Measurements from ENCODE around the gene PPP2R2B.

DNA sequence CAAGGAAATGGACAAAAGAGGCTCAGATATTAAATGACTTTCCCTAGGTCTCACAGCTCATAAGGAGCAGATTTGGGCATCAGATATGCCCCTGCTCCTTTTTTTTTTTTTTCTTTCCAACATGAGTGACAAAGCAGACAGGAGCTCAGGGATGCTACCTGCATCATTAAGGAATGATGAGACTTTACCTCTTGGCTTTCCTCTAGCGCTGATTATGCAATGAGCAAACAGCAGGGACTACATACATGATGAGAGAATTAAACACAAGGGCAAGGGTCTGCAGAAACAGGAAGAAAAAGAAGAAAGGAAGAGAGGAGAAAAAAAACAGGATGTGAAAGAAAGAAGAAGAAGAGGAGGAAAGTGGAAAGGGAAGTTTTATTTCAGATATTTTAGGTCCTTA lies 179.9 kb downstream of the PPP2R2B start:
- TF ChIP-seq, protein P1, sequence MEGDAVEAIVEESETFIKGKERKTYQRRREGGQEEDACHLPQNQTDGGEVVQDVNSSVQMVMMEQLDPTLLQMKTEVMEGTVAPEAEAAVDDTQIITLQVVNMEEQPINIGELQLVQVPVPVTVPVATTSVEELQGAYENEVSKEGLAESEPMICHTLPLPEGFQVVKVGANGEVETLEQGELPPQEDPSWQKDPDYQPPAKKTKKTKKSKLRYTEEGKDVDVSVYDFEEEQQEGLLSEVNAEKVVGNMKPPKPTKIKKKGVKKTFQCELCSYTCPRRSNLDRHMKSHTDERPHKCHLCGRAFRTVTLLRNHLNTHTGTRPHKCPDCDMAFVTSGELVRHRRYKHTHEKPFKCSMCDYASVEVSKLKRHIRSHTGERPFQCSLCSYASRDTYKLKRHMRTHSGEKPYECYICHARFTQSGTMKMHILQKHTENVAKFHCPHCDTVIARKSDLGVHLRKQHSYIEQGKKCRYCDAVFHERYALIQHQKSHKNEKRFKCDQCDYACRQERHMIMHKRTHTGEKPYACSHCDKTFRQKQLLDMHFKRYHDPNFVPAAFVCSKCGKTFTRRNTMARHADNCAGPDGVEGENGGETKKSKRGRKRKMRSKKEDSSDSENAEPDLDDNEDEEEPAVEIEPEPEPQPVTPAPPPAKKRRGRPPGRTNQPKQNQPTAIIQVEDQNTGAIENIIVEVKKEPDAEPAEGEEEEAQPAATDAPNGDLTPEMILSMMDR (optimal IDR thresholded peaks at IDR 0.05 in 1 of 3, IDR thresholded peaks at IDR 0.05 in 1 of 3, conservative IDR thresholded peaks at IDR 0.05 in 1 of 3; ENCODE audit: extremely low read depth in 1 of 3, insufficient read depth in 2 of 3, low read length in 3 of 3) = no peak
- no peak for TF ChIP-seq EZH2 (IDR thresholded peaks at IDR 0.05; ENCODE audit: low read length)
